GM18508 (cell line): ENCODE data around the gene LOXL1.
A peak's percentile ranks its signal among the peaks of the same experiment; 100 is the strongest.

Experiments used
- ATAC-seq: cut with Tn5 transposase; IDR thresholded peaks from one replicate; pipeline ENCODE4 v1.9.1; 2021; ENCODE audit warnings: moderate number of reproducible peaks; ENCODE audit not compliant: insufficient read depth, unreplicated experiment

LOXL1 gene

GRCh38 chr15:73988445-73988969 is 62.2 kb downstream of the LOXL1 start:
- ATAC-seq = no peak

DNA sequence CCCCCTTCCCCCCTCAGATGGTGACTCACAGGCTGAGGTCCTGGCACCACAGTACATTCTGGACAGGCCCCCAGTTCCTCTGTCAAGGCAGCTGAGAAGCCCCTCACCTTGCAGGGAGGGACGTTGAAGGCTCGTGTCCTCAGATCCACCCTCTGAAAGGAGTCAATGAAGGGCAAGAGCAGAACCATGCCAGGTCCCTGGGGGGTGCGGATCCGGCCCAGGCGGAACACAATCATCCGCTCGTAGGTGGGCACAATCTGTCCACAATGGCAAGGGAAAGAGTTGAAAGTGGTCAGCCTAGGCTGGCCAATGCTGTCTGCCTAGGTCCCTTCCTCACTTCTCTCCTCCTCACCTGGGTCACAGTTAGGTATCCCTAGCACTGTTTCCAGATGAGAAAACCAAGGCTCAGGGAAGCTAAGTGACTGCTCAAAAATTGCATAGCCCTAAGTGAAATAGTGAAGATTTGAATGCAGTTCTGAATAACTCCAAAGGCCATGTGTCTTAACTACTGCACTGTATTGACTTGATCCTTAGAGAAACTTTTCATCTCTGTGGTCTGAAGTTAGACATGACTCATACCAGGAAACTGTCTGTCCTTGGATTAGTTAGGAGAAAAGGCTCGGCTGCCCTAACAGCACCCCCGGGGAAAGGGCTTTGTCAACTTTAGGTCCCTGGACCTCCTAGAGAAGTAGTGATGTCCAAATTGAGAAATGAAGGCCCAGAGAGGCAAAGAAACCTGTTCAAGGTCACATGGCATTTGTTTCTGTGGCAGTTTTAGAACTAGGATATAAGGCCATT is 62.9 kb downstream of the LOXL1 start:
- no peak for ATAC-seq

DNA sequence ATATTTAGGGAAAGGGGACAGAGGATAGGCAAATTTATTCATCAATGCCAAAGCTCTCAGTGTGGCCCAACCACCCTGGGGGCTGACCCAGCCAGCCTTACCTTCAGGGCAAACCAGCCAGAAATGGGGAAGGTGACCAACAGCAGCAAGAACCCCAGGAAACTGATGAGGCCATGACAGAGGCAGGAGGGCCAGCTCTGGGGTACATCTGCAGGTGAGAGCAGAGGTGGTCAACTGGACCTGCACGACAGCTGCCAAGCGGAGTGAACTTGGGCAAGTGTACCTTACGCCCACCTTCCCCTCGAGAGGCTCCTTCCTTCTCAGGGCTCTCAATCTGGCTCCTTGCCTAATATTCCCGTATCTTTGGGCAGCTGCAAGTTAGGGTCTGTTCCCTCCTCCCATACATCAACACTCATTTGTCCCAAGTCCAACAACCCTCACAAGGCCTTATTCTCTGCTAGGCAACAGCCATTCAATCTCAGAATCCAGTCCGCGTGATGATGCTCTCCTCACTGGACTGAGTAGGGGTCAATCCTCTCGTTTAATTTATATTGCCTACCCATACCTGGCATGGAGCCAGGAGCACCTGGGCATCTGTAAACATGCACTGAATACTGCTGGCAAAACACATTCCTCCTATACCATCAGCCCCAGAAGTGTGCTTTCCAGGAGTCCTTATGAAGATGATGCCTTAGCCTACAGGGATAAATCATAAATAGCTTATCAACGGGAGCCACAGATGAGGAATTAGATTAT is 64.2 kb downstream of the LOXL1 start:
- no peak for ATAC-seq

- no peak for ATAC-seq
Measured at GRCh38 chr15:73991260-73991659, 65.0 kb downstream of the LOXL1 start.

DNA sequence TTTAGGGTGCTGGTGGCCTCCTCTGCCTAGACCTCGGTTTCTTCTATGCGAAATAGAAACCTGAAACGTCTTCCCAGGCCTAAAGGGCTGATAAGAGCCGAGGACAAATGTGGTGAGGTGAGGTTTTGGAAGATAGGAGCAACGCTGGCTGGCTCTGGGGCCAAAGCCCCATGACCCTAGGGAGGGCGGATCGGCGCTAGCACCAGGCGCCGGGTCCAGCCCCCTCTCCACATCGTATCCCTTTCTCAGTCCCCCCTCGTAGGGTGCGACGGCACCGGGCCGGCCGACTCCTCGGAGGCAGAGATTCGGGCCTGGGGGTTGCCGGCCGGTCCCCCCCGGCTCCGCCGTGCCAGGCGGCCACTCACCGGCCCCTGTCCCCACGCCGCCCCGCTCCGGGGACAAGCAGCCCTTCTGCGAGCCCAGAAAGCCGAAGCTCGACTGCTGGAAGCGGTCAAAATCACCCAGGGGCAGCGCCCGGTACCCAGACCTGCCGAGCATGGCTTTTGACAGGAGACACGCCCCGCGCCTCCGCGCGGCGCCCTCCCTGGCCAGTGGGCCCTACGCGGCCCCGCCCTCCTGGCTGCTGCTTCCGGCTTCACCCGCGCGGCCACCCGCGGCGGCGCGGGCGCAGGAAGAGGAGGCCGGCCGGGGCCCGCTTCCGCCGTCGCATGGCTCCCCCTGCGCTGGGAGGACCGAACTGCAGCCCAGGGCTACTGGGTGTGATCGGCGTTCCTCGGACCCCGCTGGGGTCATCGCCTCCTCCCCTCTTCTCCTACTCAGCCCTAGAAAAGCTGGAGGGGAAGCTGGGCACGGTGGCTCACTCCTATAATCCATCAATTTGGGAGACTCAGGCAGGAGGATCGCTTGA is 65.7 kb downstream of the LOXL1 start, which contains the start of gene STOML1:
TSS of gene STOML1 (minus strand) at position 570 of the 868 bp plus-strand sequence. CDS start at position 498, 72 bp downstream.
- ATAC-seq = no peak

- ATAC-seq = no peak
Measured at GRCh38 chr15:73992594-73992898, 66.3 kb downstream of the LOXL1 start.

- ATAC-seq = no peak
Measured at GRCh38 chr15:73993211-73993994, 67.1 kb downstream of the LOXL1 start.

- peak; percentile 46 for ATAC-seq
Measured at GRCh38 chr15:73994413-73994883, 68.2 kb downstream of the LOXL1 start, which contains the start of gene PML. TSS of gene PML (plus strand) at chr15:73994716. CDS start at chr15:73994813, 97 bp downstream.

DNA sequence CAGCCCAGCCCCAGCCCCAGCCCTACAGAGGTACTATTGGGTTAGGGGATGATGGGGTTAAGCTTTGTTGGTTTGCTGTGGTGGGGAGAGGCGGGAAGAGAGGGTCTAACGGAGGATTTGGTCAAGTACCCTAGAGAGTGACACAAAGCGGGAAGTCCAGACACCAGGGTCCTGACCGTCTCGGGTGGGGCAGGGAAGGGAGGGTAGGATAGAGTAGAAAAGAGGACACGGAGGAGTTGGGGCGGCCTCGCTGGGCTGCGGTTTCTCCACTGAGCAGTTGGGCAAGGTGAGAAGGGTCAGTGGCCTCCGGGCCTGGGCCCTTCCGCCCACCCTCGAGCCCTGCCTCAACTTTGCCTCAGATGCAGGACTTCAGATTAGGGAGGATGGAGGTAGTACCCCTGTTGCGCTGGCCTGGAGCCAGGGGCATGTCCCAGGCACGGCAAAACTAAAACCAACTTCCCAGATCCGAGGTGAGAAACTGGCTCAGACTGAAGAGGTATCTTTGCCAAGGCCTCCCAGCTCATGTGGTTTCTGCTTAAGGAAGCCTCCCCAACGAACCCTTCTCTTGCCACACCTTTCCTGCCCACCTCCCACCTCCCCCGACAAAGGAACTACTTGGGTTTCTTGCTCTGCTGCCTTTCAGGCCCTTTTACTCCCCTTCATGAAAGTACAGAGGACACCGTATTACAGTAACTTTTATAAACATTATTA is 68.8 kb downstream of the LOXL1 start:
- no peak for ATAC-seq

- ATAC-seq = no peak
Measured at GRCh38 chr15:73996267-73996666, 70.0 kb downstream of the LOXL1 start.

DNA sequence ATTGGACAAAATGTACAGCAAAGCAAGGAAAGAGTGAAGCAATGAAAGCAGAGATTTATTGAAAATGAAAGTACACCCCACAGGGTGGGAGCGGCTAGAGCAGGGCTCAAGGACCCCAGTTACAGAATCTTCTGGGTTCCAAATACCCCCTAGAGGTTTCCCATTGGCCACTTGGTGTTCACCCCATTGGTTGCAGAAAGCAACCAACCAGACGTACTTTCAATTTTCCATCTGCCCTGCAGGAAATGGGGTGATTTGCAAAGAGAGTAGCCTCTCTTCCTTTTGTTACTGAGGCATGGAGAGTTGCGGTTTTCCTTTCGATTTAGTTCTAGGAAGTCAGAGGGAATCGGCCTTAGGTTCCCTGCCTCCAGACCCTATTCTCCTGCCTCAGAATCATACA is 70.7 kb downstream of the LOXL1 start:
- ATAC-seq = no peak

- no peak for ATAC-seq
Measured at GRCh38 chr15:73997986-73998385, 71.7 kb downstream of the LOXL1 start.
